Stimulated activated CD8-positive, alpha-beta memory T cell treated with anti-CD3 and anti-CD28 coated beads, Interleukin-7, amount 100 ng/mL, for 1 hour (primary cell): Measurements from ENCODE around the gene PNCK.
"Not testable (repeated sequence)": the region's sequence is repeated elsewhere in the genome, so short reads cannot be mapped to it uniquely, and the experiment has no call there.

ENCODE experiments used
- DNase-seq, 2 donors: peaks; one replicate each; pipeline ENCODE4 v3.0.0-alpha.2; 2020; ENCODE audit warnings: low read depth in 2 of 2

The PNCK gene

DNA sequence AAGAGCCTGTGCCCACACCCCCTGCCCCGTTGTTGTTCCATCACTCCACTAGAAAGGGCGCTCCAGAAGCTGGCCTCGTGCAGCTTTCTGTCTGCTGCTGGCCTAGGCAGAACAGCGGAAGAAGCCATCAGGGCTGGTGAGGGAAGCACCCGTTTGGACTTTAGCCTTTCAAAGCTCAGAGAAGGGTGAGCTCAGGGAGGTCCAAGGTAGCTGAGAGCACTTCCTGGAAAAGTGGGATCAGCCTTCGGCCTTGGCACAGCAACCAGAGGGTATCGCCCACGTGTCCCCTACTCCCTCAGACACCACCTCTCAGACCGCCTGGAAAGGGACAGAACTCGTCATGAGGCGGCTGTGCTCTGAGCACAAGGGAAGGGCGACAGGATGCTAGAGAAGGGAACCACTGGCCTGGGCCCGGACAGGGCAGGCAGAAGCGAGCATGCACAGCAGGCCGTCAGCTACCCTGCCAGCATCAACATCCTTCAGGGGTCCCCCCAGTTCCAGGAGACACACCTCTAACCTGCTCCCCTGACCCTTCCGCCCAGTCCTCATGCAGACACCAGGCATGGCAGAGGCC, 25.7 kb upstream of the PNCK start:
- DNase-seq = not testable (repeated sequence)

DNA sequence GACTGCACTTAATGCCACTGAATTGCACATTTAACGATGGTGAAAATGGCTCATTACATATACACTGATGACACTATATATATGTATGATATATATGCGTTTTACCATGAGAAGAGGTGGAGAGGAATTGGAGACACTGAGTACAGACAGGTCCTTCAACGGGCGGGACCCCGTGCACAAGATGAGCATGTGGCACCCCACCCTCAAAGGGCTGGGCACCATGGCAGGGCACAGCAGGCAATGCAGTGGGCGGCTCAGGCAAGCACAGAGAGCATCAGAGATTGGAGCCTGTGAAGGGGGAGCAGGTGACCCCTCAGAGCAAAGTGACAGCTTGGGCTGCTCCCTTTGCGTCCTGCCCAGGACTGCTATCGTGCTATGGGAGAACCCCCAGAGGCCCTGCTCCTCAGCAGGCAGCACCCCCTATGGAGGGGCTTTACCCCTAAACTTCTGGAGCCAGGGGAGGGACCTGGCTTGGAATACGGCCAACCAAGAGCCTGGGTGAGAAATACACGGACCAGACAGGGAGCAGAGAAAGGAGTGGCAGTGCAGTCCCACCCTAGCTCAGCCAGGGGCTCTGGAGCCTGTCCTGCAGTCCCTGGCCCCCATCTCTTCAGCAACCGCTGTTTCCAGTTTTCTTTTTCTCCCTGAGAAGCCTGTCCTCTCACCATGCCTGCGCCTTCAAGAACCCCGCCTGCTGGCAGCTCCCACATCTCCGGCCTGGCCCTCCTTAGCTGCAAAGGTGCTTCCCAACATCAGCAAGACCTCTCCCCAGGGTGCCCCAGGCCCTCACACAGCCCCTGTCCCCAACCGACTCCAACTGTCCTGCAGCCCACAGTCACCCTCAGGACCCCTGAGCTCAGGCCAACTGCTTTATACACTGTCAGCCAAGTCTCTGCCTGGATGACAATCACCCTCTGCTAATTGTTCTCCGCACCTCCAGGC, 24.6 kb upstream of the PNCK start:
- no peak for DNase-seq

DNA sequence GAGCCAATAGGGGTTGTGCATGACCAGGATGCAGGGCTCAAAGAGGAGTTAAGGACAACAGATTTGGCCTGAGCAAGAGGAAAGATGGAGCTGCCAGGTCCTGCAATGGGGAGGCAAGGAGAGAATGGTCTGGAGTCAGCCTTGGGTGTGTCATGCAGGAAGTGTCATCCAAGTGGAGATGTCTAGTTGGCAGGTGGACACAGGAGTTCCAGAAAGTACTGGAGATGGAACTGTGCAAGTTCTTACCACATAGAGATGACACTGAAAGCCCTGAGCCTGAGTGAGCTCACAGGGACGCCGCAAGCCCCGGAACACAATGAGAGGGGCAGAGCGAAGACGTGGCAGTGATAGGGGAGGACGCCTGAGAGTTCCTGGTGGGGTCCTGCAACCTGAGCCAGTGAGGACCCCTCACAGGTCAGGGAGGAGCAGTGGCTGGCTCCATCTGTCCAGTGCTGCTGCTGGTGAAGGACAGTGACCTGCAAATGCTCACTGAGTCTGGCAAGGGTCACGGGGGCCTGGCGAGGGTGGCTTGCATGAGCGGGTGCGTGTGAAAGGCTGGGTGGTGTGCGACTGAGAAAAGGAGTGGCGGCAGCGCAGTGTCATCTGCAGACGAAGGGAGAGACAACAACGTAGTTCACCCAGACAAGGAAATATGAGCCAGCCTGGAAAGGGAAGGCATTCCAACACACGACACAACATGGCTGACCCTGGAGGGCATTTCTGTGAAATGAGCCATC, 23.5 kb upstream of the PNCK start:
- not testable (repeated sequence) for DNase-seq

- DNase-seq = not testable (repeated sequence)
Measured at GRCh38 chrX:153696538-153696937, 22.9 kb upstream of the PNCK start.

GRCh38 chrX:153696100-153696499, 22.5 kb upstream of the PNCK start:
- DNase-seq = no peak

- no peak for DNase-seq
Measured at GRCh38 chrX:153694687-153695270, 21.2 kb upstream of the PNCK start.

GRCh38 chrX:153694256-153694655, 20.6 kb upstream of the PNCK start:
- DNase-seq = not testable (repeated sequence)

- no peak for DNase-seq
Measured at GRCh38 chrX:153693216-153694086, 19.8 kb upstream of the PNCK start.

DNA sequence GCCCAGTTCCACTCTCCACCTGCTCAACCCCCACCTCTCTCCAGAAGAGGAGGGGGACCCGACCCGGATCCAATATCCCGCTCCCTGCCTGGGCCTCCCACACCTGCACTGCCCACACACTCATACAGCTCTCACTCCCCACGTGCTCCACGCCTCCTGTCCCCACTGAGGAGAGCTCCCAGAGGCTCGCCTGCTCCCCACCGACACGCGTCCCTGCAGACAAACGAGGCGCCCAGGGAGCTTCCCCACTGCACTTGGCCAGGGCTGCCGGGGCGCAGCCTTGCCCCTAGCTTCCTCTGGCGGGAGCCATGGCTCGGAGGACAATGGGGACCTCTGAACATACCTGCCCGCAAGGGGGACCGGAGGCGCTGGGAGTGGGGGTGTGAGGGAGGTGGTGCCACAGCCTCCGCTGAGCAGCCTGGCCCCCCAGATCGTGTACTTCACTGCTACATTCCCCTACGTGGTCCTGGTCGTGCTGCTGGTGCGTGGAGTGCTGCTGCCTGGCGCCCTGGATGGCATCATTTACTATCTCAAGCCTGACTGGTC, 19.1 kb upstream of the PNCK start:
- no peak for DNase-seq

GRCh38 chrX:153692003-153692402, 18.4 kb upstream of the PNCK start:
- DNase-seq = no peak

DNA sequence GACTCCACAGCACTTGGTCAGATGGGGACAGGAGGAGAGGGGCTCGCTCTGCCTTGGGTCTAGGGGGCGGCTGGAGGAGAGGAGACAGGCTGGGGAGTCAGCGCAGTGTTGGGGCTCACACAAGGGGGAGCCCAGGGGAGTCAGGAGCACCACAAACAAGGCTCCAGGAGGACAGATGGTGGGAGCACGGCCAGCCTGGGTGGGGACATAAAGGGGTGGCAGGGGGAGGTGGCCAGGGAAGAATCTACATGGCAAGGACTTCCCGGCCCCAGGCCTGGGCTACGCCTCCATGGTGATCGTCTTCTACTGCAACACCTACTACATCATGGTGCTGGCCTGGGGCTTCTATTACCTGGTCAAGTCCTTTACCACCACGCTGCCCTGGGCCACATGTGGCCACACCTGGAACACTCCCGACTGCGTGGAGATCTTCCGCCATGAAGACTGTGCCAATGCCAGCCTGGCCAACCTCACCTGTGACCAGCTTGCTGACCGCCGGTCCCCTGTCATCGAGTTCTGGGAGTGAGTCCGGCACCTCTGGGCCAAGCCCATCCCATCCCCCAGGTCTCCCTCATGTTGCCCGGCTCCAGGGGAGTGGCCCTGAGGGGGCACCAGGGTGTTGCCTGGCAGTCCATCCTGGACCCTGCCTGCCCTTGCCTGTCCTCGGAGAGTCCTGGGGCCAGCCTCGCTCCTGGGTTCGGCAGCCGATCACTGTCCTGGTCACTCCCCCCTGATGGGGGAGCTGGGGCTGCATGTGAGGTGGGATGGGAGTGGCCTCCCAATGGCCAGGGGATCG, 17.6 kb upstream of the PNCK start:
- DNase-seq = not testable (repeated sequence)

DNA sequence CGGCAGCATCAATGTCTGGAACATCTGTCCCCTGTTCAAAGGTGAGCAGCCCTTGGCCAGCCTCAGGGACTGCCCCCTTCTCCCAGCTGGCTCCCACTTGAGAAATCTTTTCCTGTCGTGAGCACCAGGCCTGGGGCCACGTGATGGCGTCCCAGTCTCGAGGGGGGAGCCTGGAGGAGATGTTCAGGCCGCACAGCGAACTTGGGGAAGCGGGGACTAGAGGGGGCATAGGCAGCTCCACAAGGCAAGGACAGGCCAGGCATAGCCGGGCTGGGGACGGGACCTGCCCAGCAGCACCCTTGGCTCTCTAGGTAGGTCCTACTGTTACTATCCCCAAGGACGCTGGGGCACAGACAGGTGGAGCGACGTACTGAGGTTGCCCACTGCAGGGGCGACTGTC, 16.9 kb upstream of the PNCK start:
- no peak for DNase-seq

GRCh38 chrX:153689654-153690465, 16.2 kb upstream of the PNCK start:
- no peak for DNase-seq

GRCh38 chrX:153688911-153689590, 15.4 kb upstream of the PNCK start:
- no peak for DNase-seq

DNA sequence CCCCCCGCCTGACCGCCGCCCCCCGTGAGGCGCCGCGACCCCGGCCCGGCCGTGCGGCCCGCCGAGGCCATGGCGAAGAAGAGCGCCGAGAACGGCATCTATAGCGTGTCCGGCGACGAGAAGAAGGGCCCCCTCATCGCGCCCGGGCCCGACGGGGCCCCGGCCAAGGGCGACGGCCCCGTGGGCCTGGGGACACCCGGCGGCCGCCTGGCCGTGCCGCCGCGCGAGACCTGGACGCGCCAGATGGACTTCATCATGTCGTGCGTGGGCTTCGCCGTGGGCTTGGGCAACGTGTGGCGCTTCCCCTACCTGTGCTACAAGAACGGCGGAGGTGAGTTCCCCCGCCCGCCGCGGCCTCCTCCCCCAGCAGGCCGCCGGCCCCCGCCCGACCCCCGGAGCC, 14.9 kb upstream of the PNCK start:
- no peak for DNase-seq

DNA sequence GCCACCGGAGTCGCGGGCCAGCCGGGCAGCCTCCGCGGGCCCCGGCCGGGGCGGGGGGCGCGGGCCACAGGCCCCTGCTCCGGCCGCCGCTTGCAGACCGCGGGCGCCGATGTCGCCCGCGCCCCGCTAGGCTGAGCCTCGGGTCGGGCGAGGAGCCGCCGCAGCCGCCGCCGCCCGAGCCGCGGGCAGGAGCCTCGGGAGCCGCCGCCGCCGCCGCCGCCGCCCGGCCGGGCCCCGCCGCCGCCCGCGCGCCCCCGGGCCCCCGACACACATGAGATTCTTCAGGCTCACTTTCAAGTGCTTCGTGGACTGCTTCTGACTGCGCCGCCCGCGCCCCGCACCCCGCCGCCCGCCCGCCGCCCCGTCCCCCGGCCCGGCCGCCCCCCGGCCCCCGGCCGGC, 14.5 kb upstream of the PNCK start:
- no peak for DNase-seq

GRCh38 chrX:153687121-153688039, 13.8 kb upstream of the PNCK start, which contains the start of gene SLC6A8:
SLC6A8 (plus strand) TSS chrX:153687926; CDS start chrX:153688575, 649 bp downstream.
- DNase-seq = no peak
